Activated CD8-positive, alpha-beta memory T cell treated with anti-CD3 and anti-CD28 coated beads for 24 hours (primary cell): ENCODE data around the gene NPIPA1.
"Not testable (repeated sequence)": the region's sequence is repeated elsewhere in the genome, so short reads cannot be mapped to it uniquely, and the experiment has no call there.

Experiments used
- DNase-seq: peaks from one replicate; pipeline ENCODE4 v3.0.0-alpha.2; 2020

Gene NPIPA1

DNA sequence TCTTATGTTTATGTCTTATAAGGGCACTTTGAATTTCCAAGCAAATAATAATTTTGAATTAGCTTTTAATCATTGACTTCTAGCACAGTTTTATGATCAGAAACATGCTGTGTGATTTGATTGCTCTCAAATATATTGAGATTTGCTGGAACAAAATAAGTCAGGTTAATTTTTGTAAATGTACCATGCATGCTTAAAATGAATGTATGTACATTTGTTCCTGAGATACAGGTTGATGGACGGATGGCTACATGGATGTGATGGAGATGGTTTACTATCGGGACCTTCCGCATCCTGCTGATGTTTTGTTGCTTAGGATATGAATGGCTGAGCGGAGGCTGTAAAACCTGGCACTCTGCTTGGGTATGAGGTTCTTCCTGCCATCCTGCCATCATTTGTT is at the start of gene NPIPA1:
Gene NPIPA1, plus strand, starts transcription at position 301 of the 400 bp plus-strand sequence. Its CDS starts 0 bp downstream, at position 301.
- DNase-seq = not testable (repeated sequence)

DNA sequence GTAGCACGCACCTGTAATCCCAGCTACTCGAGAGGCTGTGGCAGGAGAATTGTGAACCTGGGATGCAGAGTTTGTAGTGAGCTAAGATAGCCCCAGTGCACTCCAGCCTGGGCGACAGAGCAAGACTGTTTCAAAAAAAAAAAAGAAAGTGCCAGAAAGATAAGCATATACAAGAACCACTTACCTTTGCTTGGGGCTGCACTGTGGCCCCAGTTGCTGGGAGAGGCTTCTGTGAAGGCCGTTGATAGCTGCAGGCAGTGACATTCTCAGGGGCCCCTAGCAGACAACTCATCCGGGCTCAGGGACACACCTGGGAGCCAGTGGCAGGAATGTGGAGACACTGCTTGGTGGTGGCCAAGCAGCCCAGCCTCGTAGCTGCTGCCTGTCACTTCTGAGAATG is 45.1 kb upstream of the NPIPA1 start:
- not testable (repeated sequence) for DNase-seq

DNA sequence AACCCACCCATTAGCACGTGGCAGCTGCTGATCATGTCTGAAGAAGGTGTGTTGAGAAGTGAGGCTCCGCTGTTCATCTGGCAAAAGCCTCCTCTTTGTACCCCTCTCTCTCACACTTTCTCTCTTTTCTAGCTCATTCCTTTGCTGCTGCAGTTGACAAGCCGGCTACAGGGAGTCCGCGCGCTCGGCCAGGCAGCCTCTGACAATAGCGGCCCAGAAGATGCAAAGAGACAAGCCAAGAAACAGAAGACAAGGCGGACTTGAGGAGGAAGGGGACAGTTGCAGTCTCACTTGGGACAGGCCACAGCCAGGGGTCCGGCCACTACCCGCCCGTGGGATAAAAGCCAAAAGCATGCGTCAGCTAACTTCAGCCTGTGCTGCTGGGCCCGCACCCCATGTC is 41.9 kb upstream of the NPIPA1 start:
- peak; percentile 52 for DNase-seq

DNA sequence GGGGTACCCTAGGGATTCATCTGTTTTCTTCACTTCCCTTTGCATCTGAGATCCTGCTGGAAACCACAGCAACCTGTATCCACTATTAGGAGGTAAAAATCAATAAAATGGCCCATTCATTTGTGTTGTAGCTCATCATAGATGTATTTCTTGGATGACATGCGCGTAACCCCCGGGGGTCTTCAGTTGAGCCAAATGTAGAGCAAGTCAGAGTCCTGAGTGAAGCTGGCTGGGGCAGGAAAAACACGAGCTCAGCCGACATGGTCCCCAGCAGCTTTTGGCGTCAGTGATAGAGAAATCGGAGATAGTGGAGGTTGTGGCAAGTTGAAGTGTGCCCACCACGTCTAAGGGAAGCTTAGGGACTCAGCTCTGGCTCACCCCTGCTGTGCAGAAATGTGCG is 41.2 kb upstream of the NPIPA1 start:
- DNase-seq = peak; percentile 54

DNA sequence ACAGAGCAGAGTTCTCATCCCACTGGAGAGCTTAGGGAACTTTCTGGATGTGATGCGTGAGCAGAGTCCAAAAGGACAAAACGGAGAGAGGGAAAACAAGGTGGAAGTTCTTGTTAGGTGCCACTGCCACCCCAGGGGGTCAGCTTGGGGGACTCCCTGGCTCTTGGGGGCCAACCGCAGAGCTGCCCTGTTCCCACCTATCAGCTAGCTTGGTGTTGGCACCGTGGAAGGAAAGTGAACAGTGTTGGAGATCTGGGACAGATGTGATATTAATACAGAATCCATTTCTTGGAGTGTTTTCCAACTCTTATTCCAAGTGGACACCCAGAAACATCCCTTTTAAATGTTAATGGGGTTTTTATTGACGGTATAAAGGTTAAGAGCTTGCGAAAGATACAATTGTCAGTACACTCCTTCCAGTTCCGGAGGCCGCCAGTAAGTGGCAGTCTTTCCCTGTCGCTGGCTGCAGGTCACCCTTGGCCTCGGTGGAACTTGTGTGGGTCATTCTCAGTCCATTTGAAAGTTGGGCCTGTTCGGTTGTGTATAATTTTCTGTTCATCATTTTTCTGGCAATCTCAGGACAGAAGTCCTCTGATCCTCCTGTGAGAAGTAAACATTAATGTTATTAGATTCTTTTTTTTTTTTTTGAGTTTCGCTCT is 40.1 kb upstream of the NPIPA1 start:
- not testable (repeated sequence) for DNase-seq

DNA sequence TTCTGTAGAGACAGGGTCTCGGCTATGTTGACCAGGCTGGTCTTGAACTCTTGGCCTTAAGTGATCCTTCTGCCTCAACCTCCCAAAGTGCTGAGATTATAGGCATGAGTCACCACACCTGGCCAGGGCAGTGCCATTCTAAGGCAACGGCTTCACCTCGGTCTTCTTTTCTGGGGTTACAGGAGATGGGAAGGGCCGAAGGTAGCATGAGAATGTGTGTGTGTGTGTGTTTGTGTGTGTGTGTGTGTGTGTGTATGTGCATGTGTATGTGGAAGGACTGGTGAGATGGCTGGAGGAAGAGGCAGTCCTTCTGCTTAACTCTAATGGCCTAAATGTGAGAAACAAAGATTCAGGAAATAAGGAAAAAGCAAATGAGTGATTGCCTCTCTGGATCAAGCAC is 39.1 kb upstream of the NPIPA1 start:
- peak; percentile 48 for DNase-seq

DNA sequence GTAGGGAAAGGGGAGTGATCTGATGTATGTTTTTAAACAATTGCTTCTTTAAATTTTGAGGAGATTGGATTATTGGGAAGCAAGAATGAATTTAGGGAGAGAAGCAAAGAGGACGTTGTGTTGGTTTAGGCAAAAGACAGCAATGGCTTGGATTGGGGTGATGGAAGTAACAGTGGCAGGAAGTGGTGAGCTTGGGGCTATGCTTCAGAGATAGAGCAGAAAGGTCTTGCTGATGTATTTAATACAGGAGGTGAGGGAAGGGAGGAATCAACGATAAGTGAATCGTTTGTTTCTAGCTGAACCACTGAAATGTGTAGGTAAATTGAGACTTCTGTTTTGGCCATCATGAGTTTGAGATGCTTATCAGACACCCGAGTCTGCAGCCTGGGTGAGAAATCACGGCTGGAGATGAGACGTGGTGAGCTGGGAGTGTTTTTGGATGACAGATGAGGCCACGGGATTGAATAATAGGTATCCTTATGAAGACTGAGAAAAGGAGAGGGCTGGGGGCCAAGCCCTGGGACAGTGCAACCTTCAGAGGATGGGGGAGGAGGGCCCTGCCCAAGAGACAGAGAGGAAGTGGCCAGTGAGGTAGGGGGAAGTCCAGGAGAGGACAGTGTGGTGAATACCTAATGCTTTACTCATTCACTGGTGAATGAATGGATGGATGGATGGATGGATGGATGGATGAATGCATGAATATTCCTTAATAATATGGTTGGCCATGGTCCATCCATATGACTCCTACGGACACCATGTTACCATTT is 33.9 kb upstream of the NPIPA1 start:
- DNase-seq = not testable (repeated sequence)

DNA sequence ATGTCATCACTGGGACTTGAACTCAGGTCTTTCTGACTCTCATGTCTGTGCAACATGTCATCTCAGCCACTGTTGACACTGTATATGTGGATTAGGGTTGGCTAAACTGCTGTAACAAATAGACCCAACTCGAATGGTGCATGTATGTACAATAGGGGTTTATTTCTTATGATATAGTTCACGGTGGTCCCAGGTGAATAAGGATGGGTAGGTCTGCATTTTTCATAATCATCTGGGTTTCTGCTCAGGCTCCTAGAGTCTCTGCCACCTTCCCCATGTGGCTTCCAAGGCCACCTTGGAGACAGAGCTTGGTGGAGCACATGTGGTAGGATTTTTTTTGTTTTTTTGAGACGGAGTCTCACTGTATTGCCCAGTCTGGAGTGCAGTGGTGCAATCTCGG is 27.5 kb upstream of the NPIPA1 start:
- not testable (repeated sequence) for DNase-seq

DNA sequence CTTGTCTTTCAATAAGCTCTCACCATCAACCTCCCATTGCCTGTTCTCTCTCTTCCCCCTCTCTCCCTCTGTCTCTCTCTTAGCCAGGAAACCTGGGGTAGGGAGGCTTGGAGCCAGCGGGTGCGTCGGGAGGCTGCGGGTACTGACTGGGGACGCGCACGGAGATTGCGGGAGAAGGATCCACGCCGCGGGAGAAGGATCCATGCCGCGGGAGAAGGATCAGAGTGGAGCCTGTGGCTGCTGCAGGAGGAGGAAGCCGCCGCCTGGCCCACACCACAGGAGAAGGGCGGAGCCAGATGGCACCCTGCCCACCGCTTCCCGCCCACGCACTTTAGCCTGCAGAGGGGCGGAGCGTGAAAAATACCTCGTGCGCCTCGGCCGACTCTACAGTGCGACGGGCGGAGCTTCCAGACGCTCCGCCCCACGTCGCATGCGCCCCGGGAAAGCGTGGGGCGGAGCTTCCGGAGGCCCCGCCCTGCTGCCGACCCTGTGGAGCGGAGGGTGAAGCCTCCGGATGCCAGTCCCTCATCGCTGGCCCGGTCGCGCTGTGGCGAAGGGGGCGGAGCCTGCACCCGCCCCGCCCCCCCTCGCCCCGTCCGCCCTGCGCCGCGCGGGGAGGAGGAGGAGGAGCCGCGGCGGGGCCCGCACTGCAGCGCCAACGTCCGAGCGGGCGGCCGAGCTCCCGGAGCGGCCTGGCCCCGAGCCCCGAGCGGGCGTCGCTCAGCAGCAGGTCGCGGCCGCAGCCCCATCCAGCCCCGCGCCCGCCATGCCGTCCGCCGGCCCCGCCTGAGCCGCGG is 26.2 kb upstream of the NPIPA1 start:
- DNase-seq = not testable (repeated sequence)

DNA sequence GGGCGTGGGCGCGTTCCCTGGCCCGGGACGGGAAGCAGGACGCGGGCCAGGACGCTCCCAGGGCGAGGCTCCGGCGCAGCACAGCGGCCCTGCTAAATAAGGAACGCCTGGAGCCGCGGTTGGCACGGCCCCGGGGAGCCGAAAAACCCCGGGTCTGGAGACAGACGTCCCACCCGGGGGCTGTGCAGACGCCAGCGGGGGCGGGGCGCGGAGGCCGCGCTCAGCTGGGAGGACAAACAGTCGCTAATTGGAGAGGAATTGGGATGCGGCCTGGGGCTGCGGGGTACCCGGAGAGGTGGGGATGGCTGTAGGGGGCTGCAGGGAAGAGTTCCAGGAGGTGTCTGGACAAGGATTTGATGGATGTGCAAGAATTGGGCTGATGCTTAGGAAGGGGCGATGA is 25.3 kb upstream of the NPIPA1 start:
- peak; percentile 84 for DNase-seq

DNA sequence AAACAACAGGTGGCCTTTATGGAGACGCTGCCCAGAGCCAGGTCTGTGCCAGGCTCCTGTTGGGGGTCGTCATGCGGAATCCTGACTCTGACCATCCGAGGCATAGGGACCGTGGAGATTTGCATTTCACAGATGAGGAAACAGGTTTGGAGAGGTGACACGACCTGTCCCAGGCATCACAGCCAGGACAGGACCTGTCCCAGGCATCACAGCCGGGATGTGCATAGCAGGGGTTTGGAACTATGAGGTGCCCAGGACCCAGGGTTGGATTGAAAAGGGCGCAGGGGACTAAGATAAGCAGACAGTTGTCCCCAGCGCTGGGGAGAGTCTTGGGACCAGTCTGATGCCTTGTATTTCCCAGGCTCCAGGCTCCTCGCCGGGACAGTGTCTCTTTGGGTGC is 24.7 kb upstream of the NPIPA1 start:
- not testable (repeated sequence) for DNase-seq

DNA sequence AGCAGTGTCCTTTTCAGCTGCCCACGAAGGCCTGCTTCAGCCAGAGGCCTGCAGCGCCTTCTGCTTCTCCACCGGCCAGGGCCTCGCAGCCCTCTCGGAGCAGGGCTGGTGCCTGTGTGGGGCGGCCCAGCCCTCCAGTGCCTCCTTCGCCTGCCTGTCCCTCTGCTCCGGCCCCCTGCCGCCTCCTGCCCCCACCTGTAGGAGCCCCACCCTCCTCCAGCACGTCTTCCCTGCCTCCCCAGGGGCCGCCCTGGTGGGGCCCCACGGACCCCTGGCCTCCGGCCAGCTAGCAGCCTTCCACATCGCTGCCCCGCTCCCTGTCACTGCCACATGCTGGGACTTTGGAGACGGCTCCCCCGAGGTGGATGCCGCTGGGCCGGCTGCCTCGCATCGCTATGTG is 18.7 kb upstream of the NPIPA1 start:
- not testable (repeated sequence) for DNase-seq

DNA sequence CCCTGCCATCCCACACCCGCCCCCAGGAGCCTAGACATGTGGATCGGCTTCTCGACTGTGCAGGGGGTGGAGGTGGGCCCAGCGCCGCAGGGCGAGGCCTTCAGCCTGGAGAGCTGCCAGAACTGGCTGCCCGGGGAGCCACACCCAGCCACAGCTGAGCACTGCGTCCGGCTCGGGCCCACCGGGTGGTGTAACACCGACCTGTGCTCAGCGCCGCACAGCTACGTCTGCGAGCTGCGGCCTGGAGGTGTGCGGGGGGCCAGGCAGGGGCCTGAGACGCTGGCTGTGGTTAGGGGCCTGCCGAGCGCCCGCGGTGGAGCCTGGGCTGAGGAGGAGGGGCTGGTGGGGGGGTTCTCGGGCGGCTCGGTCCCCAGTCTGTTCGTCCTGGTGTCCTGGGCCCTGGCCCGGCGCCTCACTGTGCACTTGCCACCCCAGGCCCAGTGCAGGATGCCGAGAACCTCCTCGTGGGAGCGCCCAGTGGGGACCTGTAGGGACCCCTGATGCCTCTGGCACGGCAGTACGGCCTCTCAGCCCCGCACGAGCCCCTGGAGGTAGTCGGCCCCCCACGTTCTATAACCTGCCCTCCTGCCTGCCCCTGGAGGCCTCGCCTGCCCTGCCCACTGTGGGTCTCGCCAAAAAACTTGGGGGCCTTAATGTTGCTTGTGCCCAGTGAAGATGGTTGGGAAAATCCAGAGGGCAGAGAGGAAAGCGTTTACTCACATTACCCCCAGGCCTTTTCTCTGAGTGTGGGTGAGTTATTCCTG is 17.2 kb upstream of the NPIPA1 start:
- DNase-seq = not testable (repeated sequence)

DNA sequence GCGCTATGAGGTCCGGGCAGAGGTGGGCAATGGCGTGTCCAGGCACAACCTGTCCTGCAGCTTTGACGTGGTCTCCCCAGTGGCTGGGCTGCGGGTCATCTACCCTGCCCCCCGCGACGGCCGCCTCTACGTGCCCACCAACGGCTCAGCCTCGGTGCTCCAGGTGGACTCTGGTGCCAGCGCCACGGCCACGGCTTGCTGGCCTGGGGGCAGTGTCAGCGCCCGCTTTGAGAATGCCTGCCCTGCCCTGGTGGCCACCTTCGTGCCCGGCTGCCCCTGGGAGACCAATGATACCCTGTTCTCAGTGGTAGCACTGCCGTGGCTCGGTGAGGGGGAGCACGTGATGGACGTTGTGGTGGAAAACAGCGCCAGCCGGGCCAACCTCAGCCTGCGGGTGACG is 15.0 kb upstream of the NPIPA1 start:
- not testable (repeated sequence) for DNase-seq

DNA sequence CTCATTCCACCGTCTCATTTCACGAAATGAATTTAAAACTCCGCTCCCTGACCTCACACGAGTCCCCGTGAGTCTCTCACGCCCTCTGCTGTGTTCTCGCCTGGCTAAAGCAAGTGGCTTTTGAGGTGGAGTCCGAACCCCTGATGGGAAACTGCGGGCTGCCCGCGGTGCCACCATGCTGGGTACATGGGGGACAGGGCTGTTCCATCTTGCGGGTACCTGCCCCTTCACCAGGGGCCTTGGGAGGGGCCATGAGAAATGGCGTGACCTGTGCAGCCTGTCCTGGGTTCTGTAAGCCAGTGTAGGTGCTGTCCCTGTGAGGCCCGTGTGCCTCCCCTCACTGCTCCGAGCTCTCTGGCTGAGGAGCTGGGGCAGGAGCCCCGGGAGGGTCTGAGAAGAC is 14.3 kb upstream of the NPIPA1 start:
- DNase-seq = not testable (repeated sequence)

DNA sequence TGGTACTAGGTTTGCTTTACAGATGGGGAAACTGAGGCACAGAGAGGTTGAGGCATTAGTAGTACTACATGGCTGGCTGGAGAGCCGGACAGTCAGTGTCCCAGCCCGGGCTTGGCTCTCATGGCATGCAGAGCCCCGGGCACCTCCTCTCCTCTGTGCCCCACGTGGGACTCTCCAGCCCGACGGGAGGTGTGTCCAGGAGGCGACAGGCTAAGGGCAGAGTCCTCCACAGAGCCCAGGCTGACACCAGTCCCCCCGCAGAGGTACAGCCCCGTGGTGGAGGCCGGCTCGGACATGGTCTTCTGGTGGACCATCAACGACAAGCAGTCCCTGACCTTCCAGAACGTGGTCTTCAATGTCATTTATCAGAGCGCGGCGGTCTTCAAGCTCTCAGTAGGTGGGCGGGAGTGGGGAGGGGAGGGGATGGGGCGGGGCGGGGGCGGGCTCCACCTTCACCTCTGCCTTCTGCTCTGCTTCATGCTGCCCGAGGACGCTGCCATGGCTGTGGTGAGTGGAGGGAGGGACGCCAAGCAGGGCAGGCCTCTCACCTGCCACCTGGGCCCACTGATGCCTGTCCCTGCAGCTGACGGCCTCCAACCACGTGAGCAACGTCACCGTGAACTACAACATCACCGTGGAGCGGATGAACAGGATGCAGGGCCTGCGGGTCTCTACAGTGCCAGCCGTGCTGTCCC is 13.7 kb upstream of the NPIPA1 start:
- not testable (repeated sequence) for DNase-seq

DNA sequence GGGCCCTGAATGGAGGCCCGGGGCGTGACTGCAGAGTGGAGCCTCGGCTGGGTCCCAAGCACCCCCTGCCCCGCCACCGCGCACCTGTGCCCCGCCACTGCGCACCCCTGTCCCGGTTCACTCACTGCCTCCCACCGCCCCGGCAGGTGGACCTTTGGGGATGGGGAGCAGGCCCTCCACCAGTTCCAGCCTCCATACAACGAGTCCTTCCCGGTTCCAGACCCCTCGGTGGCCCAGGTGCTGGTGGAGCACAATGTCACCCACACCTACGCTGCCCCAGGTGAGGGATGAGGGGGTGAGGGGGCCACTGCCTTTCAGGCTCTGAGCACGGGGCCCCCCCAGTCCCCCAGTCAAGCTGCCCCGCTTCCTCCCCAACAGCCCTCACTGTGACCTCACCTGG is 12.9 kb upstream of the NPIPA1 start:
- DNase-seq = not testable (repeated sequence)

DNA sequence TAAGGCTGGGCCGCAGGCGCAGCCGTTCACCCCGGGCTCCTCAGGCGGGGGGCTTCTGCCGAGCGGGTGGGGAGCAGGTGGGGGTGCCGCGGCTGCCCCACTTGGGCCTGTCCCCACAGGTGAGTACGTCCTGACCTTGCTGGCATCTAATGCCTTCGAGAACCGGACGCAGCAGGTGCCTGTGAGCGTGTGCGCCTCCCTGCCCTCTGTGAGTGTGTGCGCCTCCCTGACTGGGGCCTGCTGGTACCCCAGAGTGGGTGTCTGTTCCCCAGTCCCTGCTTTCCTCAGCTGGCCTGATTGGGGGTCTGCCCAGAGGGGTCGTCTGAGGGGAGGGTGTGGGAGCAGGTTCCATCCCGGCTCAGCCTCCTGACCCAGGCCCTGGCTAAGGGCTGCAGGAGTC is 12.3 kb upstream of the NPIPA1 start:
- DNase-seq = not testable (repeated sequence)

DNA sequence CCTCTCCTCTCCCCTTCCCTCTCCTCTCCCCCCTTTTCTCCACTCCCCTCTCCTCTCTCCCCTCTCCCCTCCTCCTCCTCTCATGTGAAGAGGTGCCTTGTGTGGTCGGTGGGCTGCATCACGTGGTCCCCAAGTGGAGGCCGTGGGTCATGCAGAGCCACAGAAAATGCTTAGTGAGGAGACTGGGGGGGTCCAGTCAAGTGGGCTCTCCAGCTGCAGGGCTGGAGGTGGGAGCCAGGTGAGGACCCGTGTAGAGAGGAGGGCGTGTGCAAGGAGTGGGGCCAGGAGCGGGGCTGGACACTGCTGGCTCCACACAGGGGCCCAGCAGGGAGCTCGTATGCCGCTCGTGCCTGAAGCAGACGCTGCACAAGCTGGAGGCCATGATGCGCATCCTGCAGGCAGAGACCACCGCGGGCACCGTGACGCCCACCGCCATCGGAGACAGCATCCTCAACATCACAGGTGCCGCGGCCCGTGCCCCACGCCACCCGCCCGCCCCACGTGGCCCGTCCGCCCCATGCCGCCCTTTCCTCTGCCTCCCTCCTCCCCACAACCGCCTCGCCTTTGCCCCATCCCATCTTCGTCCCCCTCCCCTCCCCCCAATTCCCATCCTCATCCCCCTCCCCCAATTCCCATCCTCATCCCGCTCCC is 9.1 kb upstream of the NPIPA1 start:
- DNase-seq = peak; percentile 59

DNA sequence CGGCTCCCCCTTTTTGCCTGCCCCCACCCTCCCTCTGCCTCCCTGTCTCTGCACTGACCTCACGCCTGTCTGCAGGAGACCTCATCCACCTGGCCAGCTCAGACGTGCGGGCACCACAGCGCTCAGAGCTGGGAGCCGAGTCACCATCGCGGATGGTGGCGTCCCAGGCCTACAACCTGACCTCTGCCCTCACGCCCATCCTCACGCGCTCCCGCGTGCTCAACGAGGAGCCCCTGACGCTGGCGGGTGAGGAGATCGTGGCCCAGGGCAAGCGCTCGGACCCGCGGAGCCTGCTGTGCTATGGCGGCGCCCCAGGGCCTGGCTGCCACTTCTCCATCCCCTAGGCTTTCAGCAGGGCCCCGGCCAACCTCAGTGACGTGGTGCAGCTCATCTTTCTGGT is 8.1 kb upstream of the NPIPA1 start:
- not testable (repeated sequence) for DNase-seq

DNA sequence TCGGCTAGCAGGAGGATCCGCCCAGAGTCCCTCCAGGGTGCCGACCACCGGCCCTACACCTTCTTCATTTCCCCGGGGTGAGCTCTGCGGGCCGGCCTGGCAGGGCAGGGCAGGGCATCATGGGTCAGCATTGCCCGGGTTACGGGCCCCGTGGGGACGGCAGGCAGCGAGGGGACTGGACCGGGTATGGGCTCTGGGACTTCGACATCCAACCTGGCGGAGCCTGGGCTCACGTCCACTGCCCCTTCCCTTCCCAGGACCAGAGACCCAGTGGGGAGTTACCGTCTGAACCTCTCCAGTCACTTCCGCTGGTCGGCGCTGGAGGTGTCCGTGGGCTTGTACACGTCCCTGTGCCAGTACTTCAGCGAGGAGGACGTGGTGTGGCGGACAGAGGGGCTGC is 7.0 kb upstream of the NPIPA1 start:
- DNase-seq = not testable (repeated sequence)

DNA sequence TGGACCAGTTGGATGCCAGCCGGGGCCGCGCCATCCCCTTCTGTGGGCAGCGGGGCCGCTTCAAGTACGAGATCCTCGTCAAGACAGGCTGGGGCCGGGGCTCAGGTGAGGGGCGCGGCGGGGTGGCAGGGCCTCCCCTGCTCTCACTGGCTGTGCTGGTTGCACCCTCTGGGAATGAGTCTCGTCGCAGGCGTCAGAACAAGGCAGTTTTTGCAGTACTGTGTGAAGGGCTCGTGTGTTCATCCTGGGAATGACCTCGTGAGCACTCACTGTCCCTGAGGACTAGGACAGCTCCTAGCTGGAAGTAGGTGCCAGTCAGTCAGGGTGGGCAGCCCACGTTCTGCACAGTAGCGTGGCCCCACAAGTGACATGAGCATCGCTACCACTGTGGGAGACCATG is 6.3 kb upstream of the NPIPA1 start:
- DNase-seq = peak; percentile 26
